GM12864 (cell line): ENCODE measurements around the gene GRK2.
A peak's percentile ranks its signal among the peaks of the same experiment; 100 is the strongest.

Experiments used
- DNase-seq: peaks from one replicate; pipeline ENCODE4 v3.0.0-alpha.2; 2011; ENCODE audit warnings: low read depth
- H3K4me3 ChIP-seq: 2 replicates; pipeline ENCODE4 v1.5.1; 2011; ENCODE audit warnings: mild to moderate bottlenecking, low read depth, low read length, control low read depth
- TF ChIP-seq, protein P1 (sequence below): IDR thresholded peaks from 2 replicates; pipeline ENCODE4 v1.5.1; 2011; ENCODE audit warnings: low read depth, mild to moderate bottlenecking, moderate library complexity, low read length, control low read depth, inconsistent platforms; ENCODE audit errors: missing control alignments

Gene GRK2

DNA sequence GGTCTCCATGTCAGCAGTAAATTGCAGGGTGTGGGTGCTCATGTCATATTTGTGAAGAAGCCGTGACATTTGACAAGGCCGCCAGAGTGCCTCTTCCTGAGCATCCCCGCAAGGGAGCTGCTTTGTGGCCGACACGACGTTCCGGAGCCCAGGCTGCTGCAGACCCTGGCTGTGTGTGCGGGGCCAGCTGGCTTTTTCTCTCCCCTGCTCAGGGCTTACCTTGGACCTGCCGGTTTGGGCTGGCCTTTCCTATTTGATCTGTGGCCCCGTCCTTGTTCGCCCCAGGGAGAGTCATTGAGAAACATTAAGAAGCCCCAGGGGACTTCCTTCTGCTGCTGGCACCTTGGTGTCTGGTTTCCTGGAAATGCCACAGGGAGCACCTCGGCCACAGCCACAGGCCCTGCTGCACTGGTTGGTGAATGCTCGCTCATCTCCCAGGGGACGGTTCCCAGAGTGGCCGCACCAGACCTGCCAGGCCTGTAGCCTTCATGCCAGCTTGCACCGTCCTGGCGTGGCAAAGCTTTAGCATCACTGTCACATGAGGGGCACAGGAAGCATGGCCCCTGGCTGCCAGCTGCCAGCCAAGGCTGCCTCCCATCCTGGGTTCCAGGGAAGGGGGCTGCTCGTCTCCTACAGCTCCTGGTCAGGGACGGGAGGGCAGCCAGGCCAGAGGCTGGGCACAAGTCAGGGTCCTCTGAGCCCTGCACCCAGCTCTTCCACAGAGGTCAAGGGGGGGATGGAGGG is 5.4 kb downstream of the GRK2 start:
- peak overlapping the region; percentile 89 for H3K4me3 ChIP-seq

DNA sequence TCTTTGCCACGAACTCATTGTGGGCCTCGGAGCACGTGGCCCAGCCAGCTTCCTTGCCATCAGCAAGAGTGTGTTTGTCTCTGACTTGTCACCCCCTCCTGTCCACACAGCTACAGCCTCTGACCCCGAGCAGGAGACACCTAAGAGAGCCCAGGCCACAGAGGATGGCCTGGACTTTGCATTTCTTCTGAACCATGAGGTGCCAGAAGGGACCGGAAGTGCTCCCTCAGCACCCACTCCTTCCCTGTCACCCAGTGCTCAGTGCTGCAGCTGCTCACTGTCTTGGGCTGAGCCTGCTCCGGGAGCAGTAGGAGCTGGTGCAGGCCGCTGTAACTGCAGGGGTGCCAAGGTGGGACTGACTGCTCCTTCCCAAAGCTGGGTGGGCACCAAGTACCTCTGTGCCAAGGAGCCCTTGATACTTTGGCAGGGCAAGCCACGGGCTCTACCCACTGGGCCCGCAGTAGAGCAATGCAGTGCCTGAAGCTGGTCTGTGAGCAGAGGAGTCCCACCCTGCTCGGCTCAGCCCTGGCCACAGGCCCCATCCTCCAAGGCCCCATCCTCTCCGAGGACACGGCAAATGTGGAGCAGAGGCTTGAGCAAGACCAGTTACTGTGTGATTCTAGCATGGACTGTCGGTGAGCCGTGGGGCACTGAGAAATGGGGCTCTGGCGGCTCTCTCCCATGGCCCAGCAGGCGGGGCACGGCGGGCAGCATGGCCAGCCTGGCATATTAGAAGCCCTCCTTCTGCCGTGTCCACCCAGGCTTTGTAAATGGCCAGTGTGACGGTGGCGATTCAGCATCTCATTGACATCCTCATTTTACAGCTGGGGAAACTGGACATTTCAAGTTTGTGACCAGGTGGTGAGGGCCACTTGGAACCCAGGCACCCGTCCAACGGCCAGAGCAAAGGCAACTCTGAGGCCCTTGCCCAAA is 6.3 kb downstream of the GRK2 start:
- peak overlapping the region; percentile 89 for H3K4me3 ChIP-seq
- TF ChIP-seq, protein P1, sequence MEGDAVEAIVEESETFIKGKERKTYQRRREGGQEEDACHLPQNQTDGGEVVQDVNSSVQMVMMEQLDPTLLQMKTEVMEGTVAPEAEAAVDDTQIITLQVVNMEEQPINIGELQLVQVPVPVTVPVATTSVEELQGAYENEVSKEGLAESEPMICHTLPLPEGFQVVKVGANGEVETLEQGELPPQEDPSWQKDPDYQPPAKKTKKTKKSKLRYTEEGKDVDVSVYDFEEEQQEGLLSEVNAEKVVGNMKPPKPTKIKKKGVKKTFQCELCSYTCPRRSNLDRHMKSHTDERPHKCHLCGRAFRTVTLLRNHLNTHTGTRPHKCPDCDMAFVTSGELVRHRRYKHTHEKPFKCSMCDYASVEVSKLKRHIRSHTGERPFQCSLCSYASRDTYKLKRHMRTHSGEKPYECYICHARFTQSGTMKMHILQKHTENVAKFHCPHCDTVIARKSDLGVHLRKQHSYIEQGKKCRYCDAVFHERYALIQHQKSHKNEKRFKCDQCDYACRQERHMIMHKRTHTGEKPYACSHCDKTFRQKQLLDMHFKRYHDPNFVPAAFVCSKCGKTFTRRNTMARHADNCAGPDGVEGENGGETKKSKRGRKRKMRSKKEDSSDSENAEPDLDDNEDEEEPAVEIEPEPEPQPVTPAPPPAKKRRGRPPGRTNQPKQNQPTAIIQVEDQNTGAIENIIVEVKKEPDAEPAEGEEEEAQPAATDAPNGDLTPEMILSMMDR, result no peak
- no peak for DNase-seq

More for the DNA sequence above, 5.4 kb downstream of the GRK2 start:
- no peak for DNase-seq
- TF ChIP-seq, protein P1, result no peak

DNA sequence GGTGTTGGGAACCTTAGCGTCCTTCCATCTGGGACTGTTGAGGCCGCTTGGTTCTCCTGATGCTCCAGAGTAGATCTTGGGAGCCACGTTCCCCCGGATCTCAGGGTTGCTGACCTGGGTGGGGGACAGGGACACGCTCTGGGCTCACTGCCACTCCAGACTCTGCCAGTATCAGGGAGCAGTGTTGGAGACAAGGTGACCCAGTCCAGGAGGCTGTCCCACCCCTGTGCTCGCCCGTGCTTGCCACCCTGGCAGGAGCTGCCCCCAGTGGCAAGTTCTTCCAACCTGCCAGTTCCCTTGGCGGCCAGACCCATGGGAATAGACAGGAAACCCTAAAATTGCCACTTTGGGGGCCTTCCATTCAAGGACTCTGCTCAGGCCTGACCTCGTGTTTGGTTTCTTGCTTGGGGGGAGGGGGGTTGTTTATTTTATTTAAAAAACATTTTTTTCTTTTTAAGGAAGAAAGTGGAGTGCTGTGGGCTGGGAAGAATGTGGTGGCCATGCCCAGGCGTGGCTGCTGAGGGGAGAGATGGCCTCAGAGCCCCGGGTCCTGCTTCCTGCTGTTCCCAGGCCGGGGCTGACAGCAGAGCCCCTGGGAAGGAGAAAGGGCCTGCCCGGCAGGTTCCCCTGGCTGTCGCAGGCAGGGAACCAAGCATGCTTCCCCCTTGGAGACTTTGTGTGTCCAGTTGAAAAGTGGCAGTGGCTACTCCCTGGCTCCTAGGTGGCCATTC is 7.2 kb downstream of the GRK2 start:
- DNase-seq, result no peak

DNA sequence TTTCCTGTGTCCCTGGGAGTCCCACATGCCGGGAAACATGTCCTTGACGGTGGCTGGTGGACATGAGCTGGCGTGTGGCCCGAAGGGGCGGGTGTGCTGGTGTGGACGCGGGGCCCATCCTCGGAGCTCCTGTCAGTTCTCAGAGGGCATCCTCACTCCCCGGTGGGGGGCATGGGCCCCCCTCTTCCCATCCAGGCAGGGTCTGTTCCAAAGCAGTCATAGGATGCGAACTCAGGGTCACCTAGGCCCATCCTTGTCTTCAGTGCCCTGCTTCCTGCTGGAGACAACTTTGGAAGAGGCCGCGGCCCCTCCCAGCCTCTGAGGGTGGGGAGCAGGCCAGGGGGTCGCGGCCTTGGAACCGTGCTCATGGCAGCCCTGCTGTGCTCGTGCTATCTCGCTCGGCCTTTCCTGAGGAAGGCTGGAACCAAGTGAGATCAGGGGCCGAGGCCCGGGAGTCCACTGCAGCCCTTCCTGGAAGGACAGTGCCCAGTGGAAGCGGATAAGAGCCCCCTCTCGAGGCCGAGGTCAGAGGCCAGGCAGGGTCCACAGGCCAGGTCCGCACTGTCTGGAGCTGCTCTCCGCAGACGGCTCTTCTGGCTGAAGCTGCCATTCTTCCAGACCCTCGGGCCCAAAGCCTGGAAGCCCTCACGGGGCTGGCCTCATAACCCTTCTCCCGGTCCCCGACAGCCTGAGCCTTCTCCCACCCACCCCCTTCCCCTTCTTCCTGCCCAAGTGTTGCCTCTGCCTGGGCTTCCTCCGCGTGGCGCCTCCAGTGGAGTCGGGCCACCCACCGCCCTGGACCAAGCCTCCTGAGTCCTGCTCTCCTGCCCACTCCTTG is 8.7 kb downstream of the GRK2 start:
- DNase-seq, result no peak
- TF ChIP-seq, protein P1, result no peak
- no peak overlapping the region for H3K4me3 ChIP-seq

More for the DNA sequence above, 7.2 kb downstream of the GRK2 start:
- no peak overlapping the region for H3K4me3 ChIP-seq
- TF ChIP-seq, protein P1, result no peak

DNA sequence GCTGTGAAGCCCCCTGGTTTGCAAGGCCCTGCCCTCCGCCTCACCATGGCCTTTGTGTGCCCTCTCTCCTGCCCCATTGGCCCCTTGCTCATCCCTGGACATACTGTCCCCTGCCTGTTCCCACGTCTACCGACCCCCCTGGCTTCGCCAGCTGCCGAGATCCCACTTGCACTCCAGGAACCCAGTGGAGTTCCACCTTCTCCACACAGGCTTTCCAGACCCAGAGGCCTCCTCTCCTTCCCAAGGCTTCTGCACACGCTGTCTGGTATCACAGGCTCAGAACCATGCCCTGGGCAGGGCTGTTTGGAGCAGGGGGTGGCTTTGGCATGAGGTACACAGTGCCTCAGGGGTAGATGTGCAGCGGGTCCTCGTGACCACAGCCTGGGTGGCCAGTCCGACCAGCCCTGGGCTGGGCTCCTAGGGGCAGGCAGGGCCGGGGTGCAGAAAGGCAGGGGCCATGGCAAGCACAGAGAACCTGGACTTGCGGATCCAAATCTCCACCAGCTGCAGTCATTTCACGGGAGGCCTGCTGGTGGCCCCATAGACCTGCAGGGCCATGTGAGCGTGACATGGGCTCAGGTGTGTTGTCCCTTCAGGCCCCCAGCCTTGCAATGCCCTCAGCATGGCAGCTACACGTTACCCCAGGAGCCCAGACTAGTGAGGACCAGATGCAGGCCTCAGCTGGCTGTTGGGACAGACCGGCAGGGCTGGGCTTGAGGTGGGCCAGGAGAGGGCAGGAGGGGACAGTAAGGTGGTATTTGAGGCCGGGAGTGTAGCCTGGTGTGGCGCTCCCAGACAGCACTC is 9.5 kb downstream of the GRK2 start:
- TF ChIP-seq, protein P1, result peak; percentile 22
- H3K4me3 ChIP-seq, result no peak overlapping the region
- no peak for DNase-seq

DNA sequence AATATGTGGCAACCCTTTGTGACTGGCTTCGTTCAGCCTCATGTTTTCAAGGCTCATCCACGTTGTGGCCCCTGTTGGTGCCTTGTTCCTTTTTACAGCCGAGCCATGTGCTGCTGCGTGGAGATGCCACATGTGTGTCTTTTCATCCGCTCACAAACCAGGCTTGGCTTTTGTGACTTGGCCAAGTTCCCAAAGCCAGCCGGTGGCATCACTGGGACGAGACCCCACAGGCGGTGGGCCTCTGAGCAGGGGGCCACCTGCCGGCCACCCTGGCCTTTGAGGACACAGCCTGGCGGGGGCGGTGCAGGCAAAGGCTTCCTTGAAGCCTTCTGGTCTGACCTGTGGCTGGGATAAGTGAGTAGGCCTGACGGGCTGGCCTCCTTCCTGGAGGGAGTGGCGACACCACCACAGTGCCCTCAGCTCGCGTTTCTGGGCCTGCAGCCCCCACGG is 10.5 kb downstream of the GRK2 start:
- TF ChIP-seq, protein P1, result peak; percentile 34
- peak overlapping the region; percentile 45 for H3K4me3 ChIP-seq
- DNase-seq, result no peak
